Heart left ventricle (tissue), 13 donors: ENCODE data around the gene ADAMTS18.

Experiments used
- CTCF ChIP-seq, 12 donors: fragments of 200-600 bp; sonication (generic) in 4 of 12; IDR thresholded peaks; one replicate each; pipeline versions ENCODE4 v1.5.0 to v1.8.0; 2018 to 2022; ENCODE audit warnings: antibody characterized with exemption in 12 of 12, mild to moderate bottlenecking in 5 of 12
- POLR2A ChIP-seq, 2 donors: fragments of 450-650 bp; IDR thresholded peaks; one replicate each; pipeline ENCODE4 v1.6.1; 2017; ENCODE audit warnings: antibody characterized with exemption in 2 of 2, mild to moderate bottlenecking in 2 of 2, moderate library complexity in 2 of 2
- donor health status: ischemic (EF 13 %, LVEDD 7.1; RV severe dilation, severe dysfunction).
- donor health status: DM: no; HTN: yes; CAD: no.
- donor health status: DM: no; HTN: no; CAD: no.
- donor health status: ischemic (EF 25% LVEDD 6.9; RV normal size, moderate dysfunction).
- donor health status: ischemic (EF 25% LVEDD 5.7; RV mildly dilated, moderate dysfunction).
- donor health status: ischemic (EF 35%, LVEDD 5.7; RV mildly dilated, moderate dysfunction).
- donor health status: nonischemic (EF 11% LVEDD 7.7; RV severe dilation, severe dysfunction).
- donor health status: DM: yes; HTN: yes; CAD: no.
- donor health status: PGD.
- donor health status: ischemic (EF 29% LVEDD 5.4; RV normal size, mild dysfunction).
- donor health status: nonischemic (EF 23%, LVEDD 6.1; RV moderate dilation, normal function).

DNA sequence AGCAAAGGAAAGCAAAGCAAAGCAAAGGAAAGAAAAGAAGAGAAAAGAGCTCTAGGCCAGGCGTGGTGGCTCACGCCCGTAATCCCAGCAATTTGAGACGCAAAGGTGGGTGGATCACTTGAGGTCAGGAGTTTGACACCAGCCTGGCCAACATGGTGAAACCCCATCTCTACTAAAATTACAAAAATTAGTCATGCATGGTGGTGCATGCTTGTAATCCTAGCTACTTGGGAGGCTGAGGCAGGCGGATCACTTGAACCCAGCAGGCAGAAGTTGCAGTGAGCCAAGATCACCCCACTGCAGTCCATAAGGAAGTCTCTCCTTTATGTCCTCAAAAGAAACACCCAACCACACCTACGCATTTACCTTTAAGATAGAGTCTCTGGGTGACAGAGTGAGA lies 70.1 kb downstream of the ADAMTS18 start:
- TF ChIP-seq CTCF (IDR thresholded peaks at IDR 0.05) (no peak), POLR2A (IDR thresholded peaks at IDR 0.05) (no peak)
